IMR-90 (cell line): ENCODE data around the gene KIAA0040.

ENCODE experiments used
- BHLHE40 ChIP-seq: fragments of 150-350 bp; IDR thresholded peaks from 2 replicates; pipeline ENCODE4 v1.6.1; 2016; ENCODE audit warnings: mild to moderate bottlenecking, low read depth, low read length
- CEBPB ChIP-seq: IDR thresholded peaks from 2 replicates; pipeline ENCODE4 v1.6.1; 2012; ENCODE audit warnings: low read depth, low read length, improper control_type of control experiment
- ELK1 ChIP-seq: fragments of 150-350 bp; IDR thresholded peaks from 2 replicates; pipeline ENCODE4 v1.6.1; 2016; ENCODE audit warnings: low read depth, mild to moderate bottlenecking, low read length, moderate library complexity, borderline replicate concordance
- MAFK ChIP-seq: IDR thresholded peaks from 2 replicates; pipeline ENCODE4 v1.6.1; 2012; ENCODE audit warnings: low read depth, low read length, improper control_type of control experiment
- MAZ ChIP-seq: IDR thresholded peaks from 2 replicates; pipeline ENCODE4 v1.6.1; 2012; ENCODE audit warnings: low read depth, mild to moderate bottlenecking, low read length, improper control_type of control experiment, moderate library complexity, borderline replicate concordance
- MXI1 ChIP-seq: IDR thresholded peaks from 2 replicates; pipeline ENCODE4 v1.6.1; 2012; ENCODE audit warnings: low read depth, mild to moderate bottlenecking, low read length, moderate library complexity, borderline replicate concordance
- POLR2A ChIP-seq: IDR thresholded peaks from 2 replicates; pipeline ENCODE4 v1.6.1; 2012; ENCODE audit warnings: mild to moderate bottlenecking, low read depth, low read length
- RAD21 ChIP-seq: IDR thresholded peaks from 2 replicates; pipeline ENCODE4 v1.6.1; 2012; ENCODE audit warnings: low read length, improper control_type of control experiment
- RCOR1 ChIP-seq: IDR thresholded peaks from 2 replicates; pipeline ENCODE4 v1.6.1; 2012; ENCODE audit warnings: mild to moderate bottlenecking, low read length, improper control_type of control experiment; ENCODE audit not compliant: insufficient replicate concordance
- RFX5 ChIP-seq: IDR thresholded peaks from 2 replicates; pipeline ENCODE4 v1.8.0; 2012; ENCODE audit warnings: low read depth, mild to moderate bottlenecking, low read length, moderate library complexity
- SMC3 ChIP-seq: fragments of 150-350 bp; IDR thresholded peaks from 2 replicates; pipeline ENCODE4 v1.6.1; 2016; ENCODE audit warnings: low read depth, mild to moderate bottlenecking, antibody characterized with exemption, low read length, moderate library complexity
- USF2 ChIP-seq: fragments of 150-350 bp; IDR thresholded peaks from 2 replicates; pipeline ENCODE4 v1.6.1; 2017; ENCODE audit warnings: mild to moderate bottlenecking, antibody characterized with exemption, low read length, low read depth
- TF ChIP-seq, protein P1 (sequence below): conservative IDR thresholded peaks from 2 replicates; pipeline ENCODE4 v1.5.1; 2012; ENCODE audit warnings: mild to moderate bottlenecking, low read depth, low read length, improper control_type of control experiment

- TF ChIP-seq MXI1 = no peak
- TF ChIP-seq, protein P1, sequence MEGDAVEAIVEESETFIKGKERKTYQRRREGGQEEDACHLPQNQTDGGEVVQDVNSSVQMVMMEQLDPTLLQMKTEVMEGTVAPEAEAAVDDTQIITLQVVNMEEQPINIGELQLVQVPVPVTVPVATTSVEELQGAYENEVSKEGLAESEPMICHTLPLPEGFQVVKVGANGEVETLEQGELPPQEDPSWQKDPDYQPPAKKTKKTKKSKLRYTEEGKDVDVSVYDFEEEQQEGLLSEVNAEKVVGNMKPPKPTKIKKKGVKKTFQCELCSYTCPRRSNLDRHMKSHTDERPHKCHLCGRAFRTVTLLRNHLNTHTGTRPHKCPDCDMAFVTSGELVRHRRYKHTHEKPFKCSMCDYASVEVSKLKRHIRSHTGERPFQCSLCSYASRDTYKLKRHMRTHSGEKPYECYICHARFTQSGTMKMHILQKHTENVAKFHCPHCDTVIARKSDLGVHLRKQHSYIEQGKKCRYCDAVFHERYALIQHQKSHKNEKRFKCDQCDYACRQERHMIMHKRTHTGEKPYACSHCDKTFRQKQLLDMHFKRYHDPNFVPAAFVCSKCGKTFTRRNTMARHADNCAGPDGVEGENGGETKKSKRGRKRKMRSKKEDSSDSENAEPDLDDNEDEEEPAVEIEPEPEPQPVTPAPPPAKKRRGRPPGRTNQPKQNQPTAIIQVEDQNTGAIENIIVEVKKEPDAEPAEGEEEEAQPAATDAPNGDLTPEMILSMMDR = no peak
- no peak for TF ChIP-seq POLR2A
- TF ChIP-seq RFX5 = no peak
- no peak for TF ChIP-seq RAD21
- TF ChIP-seq MAFK = no peak
- no peak for TF ChIP-seq RCOR1
- TF ChIP-seq SMC3 = no peak
- no peak for TF ChIP-seq MAZ
- TF ChIP-seq USF2 = no peak
- no peak for TF ChIP-seq BHLHE40
- TF ChIP-seq ELK1 = no peak
- no peak for TF ChIP-seq CEBPB
Measured at GRCh38 chr1:175211656-175212055, 19.1 kb upstream of the KIAA0040 start.
